Measurements from ENCODE around the gene GLO1. TPM values are rescaled to one million over a fixed set of nuclear protein-coding genes. Genes with fewer than 3 reads are reported as not detected.

The GLO1 gene
- total and polyA plus RNA-seq, 10 donors: 39.9 to 113 (median 79.4) TPM

GRCh38 chr6:38722727-38723334, 19.9 kb upstream of the GLO1 start:
- H3K4me1 ChIP-seq: no peaks in the 10 kb centered on the region
- peak overlapping the region in 5 of 8 donors; percentile 10 to 46 (median 38) for H3K27ac ChIP-seq
- peak overlapping the region in 6 of 8 donors; percentile 3 to 57 (median 16) for H3K4me3 ChIP-seq
- peaks cover 0 to 12% (median 0%) of the 10 kb centered on the region in 8 donors for H3K9me3 ChIP-seq
- no peaks in the 10 kb centered on the region for H3K36me3 ChIP-seq
- intact Hi-C loops (cut with DNase I; ENCODE audit: low total_unique reads): no loop called here
- H3K27me3 ChIP-seq (replicated peaks in 1 of 7): peaks cover 0 to 19% (median 5%) of the 10 kb centered on the region in 7 donors
- no peak for TF ChIP-seq CTCF (IDR thresholded peaks at IDR 0.05 in 8 of 11, conservative IDR thresholded peaks at IDR 0.05 in 3 of 11)
- TF ChIP-seq POLR2AphosphoS5 (IDR thresholded peaks at IDR 0.05): peak in 1 of 3 donors; percentile 49
- WGBS, 5 donors: 83 to 91% (median 88%) methylated on average over 26 of the region's 26 CpGs
- no peak for DNase-seq

- 86 to 92% (median 88%) methylated on average over 3 of the region's 3 CpGs for WGBS, 5 donors
- peaks cover 0 to 12% (median 0%) of the 10 kb centered on the region in 8 donors for H3K9me3 ChIP-seq
- intact Hi-C loops (cut with DNase I; ENCODE audit: low total_unique reads): no loop called here
- H3K36me3 ChIP-seq: no peaks in the 10 kb centered on the region
- no peak for DNase-seq
- H3K27ac ChIP-seq: no peak overlapping the region
- no peaks in the 10 kb centered on the region for H3K4me1 ChIP-seq
- no peak for TF ChIP-seq POLR2A (IDR thresholded peaks at IDR 0.05)
- no peak for TF ChIP-seq POLR2AphosphoS5 (IDR thresholded peaks at IDR 0.05)
- TF ChIP-seq CTCF (IDR thresholded peaks at IDR 0.05 in 8 of 11, conservative IDR thresholded peaks at IDR 0.05 in 3 of 11): no peak
- H3K27me3 ChIP-seq (replicated peaks in 1 of 7): peaks cover 0 to 27% (median 7%) of the 10 kb centered on the region in 7 donors
- H3K4me3 ChIP-seq: no peak overlapping the region
Measured at GRCh38 chr6:38722038-38722437, 19.1 kb upstream of the GLO1 start.

- H3K9me3 ChIP-seq: peaks cover 0 to 12% (median 0%) of the 10 kb centered on the region in 8 donors
- peaks cover 0 to 3% (median 2%) of the 10 kb centered on the region in 6 donors for H3K4me1 ChIP-seq
- 14 to 50% (median 20%) methylated on average over 2 of the region's 2 CpGs for WGBS, 5 donors
- peaks cover 0 to 44% (median 23%) of the 10 kb centered on the region in 7 donors for H3K27me3 ChIP-seq (replicated peaks in 1 of 7)
- no peak overlapping the region for H3K4me3 ChIP-seq
- no peaks in the 10 kb centered on the region for H3K36me3 ChIP-seq
- H3K27ac ChIP-seq: no peak overlapping the region
- DNase-seq: no peak
- intact Hi-C loops (cut with DNase I; ENCODE audit: low total_unique reads): no loop called here
- TF ChIP-seq POLR2AphosphoS5 (IDR thresholded peaks at IDR 0.05): no peak
- no peak for TF ChIP-seq POLR2A (IDR thresholded peaks at IDR 0.05)
Measured at GRCh38 chr6:38720295-38720694, 17.4 kb upstream of the GLO1 start.

- H3K4me1 ChIP-seq: peaks cover 0 to 13% (median 11%) of the 10 kb centered on the region in 6 donors
- intact Hi-C loops (cut with DNase I; ENCODE audit: low total_unique reads): no loop called here
- H3K9me3 ChIP-seq: peaks cover 0 to 12% (median 0%) of the 10 kb centered on the region in 8 donors
- H3K27ac ChIP-seq: no peak overlapping the region
- no peak for TF ChIP-seq POLR2A (IDR thresholded peaks at IDR 0.05)
- TF ChIP-seq POLR2AphosphoS5 (IDR thresholded peaks at IDR 0.05): no peak
- no peak for TF ChIP-seq CTCF (IDR thresholded peaks at IDR 0.05 in 8 of 11, conservative IDR thresholded peaks at IDR 0.05 in 3 of 11)
- H3K36me3 ChIP-seq: no peaks in the 10 kb centered on the region
- no peak overlapping the region for H3K4me3 ChIP-seq
- WGBS, 5 donors: 76 to 96% (median 90%) methylated on average over 1 of the region's 1 CpG
- DNase-seq: no peak
- peaks cover 0 to 54% (median 32%) of the 10 kb centered on the region in 7 donors for H3K27me3 ChIP-seq (replicated peaks in 1 of 7)
Measured at GRCh38 chr6:38719358-38719757, 16.4 kb upstream of the GLO1 start.

All from spleen (tissue), 11 donors.